CD4-positive, alpha-beta T cell (primary cell): ENCODE results near the gene NFATC1. TPM values are rescaled to one million over a fixed set of nuclear protein-coding genes. Genes with fewer than 3 reads are reported as not detected.

Experiments
- ATAC-seq: fragments of 200-7000 bp; cut with Tn5 transposase; one replicate; pipeline ENCODE4 v1.10.0; 2022; ENCODE audit warnings: mild to moderate bottlenecking; ENCODE audit not compliant: poor library complexity
- CTCF ChIA-PET: fragments of 350-600 bp; sonication (Branson Sonifier 250); formaldehyde crosslinking; loops from one replicate; lab custom pipeline; 2021; ENCODE audit warnings: antibody characterized with exemption, inconsistent platforms; lab: Charles Lee
- POLR2A ChIA-PET: fragments of 350-600 bp; sonication (Branson Sonifier 250); formaldehyde crosslinking; loops from one replicate; lab custom pipeline; 2021; ENCODE audit warnings: antibody characterized with exemption, inconsistent platforms; lab: Charles Lee
- DNase-seq, 14 experiments: peaks; one replicate each; pipeline ENCODE4 v3.0.0-alpha.2; 2013 to 2020; ENCODE audit warnings: mixed read lengths in 2 of 14
- H3K27ac ChIP-seq, 2 donors: one replicate each; pipeline versions ENCODE4 v1.5.1 to v1.7.0; 2013; ENCODE audit warnings: low read length in 2 of 2, low read depth in 1 of 2, mild to moderate bottlenecking in 1 of 2
- H3K27me3 ChIP-seq, 2 experiments: 1 replicate in 1 of 2; 2 replicates in 1 of 2; pipeline versions ENCODE4 v1.6.1 to v1.7.0; 2013; ENCODE audit warnings: low read length in 2 of 2, control low read depth in 1 of 2, mild to moderate bottlenecking in 1 of 2, moderate library complexity in 1 of 2; ENCODE audit not compliant: insufficient read depth in 2 of 2, control insufficient read depth in 1 of 2
- H3K36me3 ChIP-seq: one replicate; pipeline ENCODE4 v1.6.1; 2013; ENCODE audit warnings: low read length, control low read depth; ENCODE audit not compliant: insufficient read depth
- H3K4me1 ChIP-seq: one replicate; pipeline ENCODE4 v1.6.1; 2013; ENCODE audit warnings: low read length, control low read depth; ENCODE audit not compliant: insufficient read depth
- H3K4me3 ChIP-seq: one replicate; pipeline ENCODE4 v1.5.1; 2013; ENCODE audit warnings: mild to moderate bottlenecking, low read length, moderate library complexity
- H3K9me3 ChIP-seq, 2 experiments: 1 replicate in 1 of 2; 2 replicates in 1 of 2; pipeline versions ENCODE4 v1.6.1 to v1.7.0; 2013; ENCODE audit warnings: low read length in 2 of 2, mild to moderate bottlenecking in 2 of 2, control low read depth in 1 of 2, moderate library complexity in 1 of 2; ENCODE audit not compliant: control insufficient read depth in 1 of 2, insufficient read depth in 1 of 2
- H3K27ac Mint-ChIP-seq: one replicate; pipeline ENCODE4 v1.8.0; 2020; ENCODE audit warnings: mixed read lengths
- H3K27me3 Mint-ChIP-seq: one replicate; pipeline ENCODE4 v1.8.0; 2021; ENCODE audit warnings: mixed read lengths
- H3K36me3 Mint-ChIP-seq: one replicate; pipeline ENCODE4 v1.8.0; 2021; ENCODE audit warnings: low read depth, mixed read lengths
- H3K4me1 Mint-ChIP-seq: one replicate; pipeline ENCODE4 v1.8.0; 2021; ENCODE audit warnings: low read depth, mixed read lengths
- H3K4me3 Mint-ChIP-seq: one replicate; pipeline ENCODE4 v1.8.0; 2020; ENCODE audit warnings: mild to moderate bottlenecking, mixed read lengths
- H3K9me3 Mint-ChIP-seq: one replicate; pipeline ENCODE4 v1.8.0; 2020; ENCODE audit warnings: mixed read lengths
- CTCF ChIP-seq: fragments of 200-600 bp; IDR thresholded peaks from one replicate; pipeline ENCODE4 v1.8.0; 2022; ENCODE audit warnings: antibody characterized with exemption, mild to moderate bottlenecking
- intact Hi-C, 2 experiments: fragments of 100-400 bp; cut with DNase I in 1 of 2; cut with micrococcal nuclease in 1 of 2; formaldehyde crosslinking; loops; one replicate each; pipeline versions ENCODE4 v1.15.1 to v1.9.0; 2023 to 2025; cut with DNase I, micrococcal nuclease
- total RNA-seq, 174 experiments: library from RNA in 2 of 174; stranded (reverse) in 2 of 174; gene quantifications; one replicate each; pipeline ENCODE4 v1.2.3 and lab custom pipeline; 2021 to 2026

Gene NFATC1
- total RNA-seq, 2 experiments from 2014 or later = 107 to 113 TPM

- H3K9me3 Mint-ChIP-seq = peaks cover 15% of the 10 kb centered on the region
- H3K4me1 ChIP-seq = peaks cover 2% of the 10 kb centered on the region
- no peak for TF ChIP-seq CTCF
- no peak for ATAC-seq
- no peak overlapping the region for H3K27ac ChIP-seq
- CTCF ChIA-PET = no interaction called here
- H3K9me3 ChIP-seq = peaks cover 26 to 29% of the 10 kb centered on the region in 2 experiments
- DNase-seq = peak in 1 of 14 experiments; percentile 3
- H3K27me3 Mint-ChIP-seq = no peaks in the 10 kb centered on the region
- H3K27me3 ChIP-seq = no peaks in the 10 kb centered on the region
- no peak overlapping the region for H3K4me3 Mint-ChIP-seq
- peaks cover 29% of the 10 kb centered on the region for H3K36me3 ChIP-seq
- POLR2A ChIA-PET = interaction anchor here (1.3 to 2.0 kb wide), 2 partner anchors 19 to 26 kb away, joined by 3 to 5 read pairs; no protein-coding TSS in a partner anchor
- intact Hi-C loops = no loop called here
- H3K4me1 Mint-ChIP-seq = peaks cover 22% of the 10 kb centered on the region
- H3K27ac Mint-ChIP-seq = no peak overlapping the region
- H3K36me3 Mint-ChIP-seq = peaks cover 59% of the 10 kb centered on the region
- no peak overlapping the region for H3K4me3 ChIP-seq
Observed at GRCh38 chr18:79496978-79497637, 101.4 kb downstream of the NFATC1 start.

- no peaks in the 10 kb centered on the region for H3K4me1 ChIP-seq
- no peak for DNase-seq
- POLR2A ChIA-PET = interaction anchor here (2.0 kb wide), 1 partner anchor 19 kb away, joined by 5 read pairs; no protein-coding TSS in a partner anchor
- Mint-ChIP-seq H3K36me3 (peaks cover 60% of the 10 kb centered on the region), H3K4me3 (no peak overlapping the region), H3K27me3 (no peaks in the 10 kb centered on the region), H3K27ac (no peak overlapping the region), H3K4me1 (peaks cover 25% of the 10 kb centered on the region), H3K9me3 (peaks cover 15% of the 10 kb centered on the region)
- intact Hi-C loops = no loop called here
- H3K36me3 ChIP-seq = peaks cover 29% of the 10 kb centered on the region
- no peak for TF ChIP-seq CTCF
- ATAC-seq = no peak
- CTCF ChIA-PET = no interaction called here
- no peak overlapping the region for H3K4me3 ChIP-seq
- peaks cover 26 to 29% of the 10 kb centered on the region in 2 experiments for H3K9me3 ChIP-seq
- no peak overlapping the region for H3K27ac ChIP-seq
- H3K27me3 ChIP-seq = no peaks in the 10 kb centered on the region
Observed at GRCh38 chr18:79497638-79498081, 101.9 kb downstream of the NFATC1 start.

GRCh38 chr18:79498662-79499061, 102.9 kb downstream of the NFATC1 start:
- DNase-seq (peak in 1 of 14 experiments; percentile 1), ATAC-seq (no peak)
- H3K36me3 Mint-ChIP-seq = peaks cover 60% of the 10 kb centered on the region
- H3K4me1 Mint-ChIP-seq = peaks cover 35% of the 10 kb centered on the region
- intact Hi-C loops = no loop called here
- Histone ChIP-seq H3K9me3 (peaks cover 25 to 26% of the 10 kb centered on the region in 2 experiments), H3K4me3 (no peak overlapping the region), H3K36me3 (peaks cover 26% of the 10 kb centered on the region), H3K27me3 (no peaks in the 10 kb centered on the region), H3K4me1 (peaks cover 3% of the 10 kb centered on the region), H3K27ac (no peak overlapping the region)
- CTCF ChIA-PET = no interaction called here
- no peaks in the 10 kb centered on the region for H3K27me3 Mint-ChIP-seq
- no peak overlapping the region for H3K4me3 Mint-ChIP-seq
- POLR2A ChIA-PET = interaction anchor here (1.0 to 2.0 kb wide), 2 partner anchors 18 to 25 kb away, joined by 5 to 6 read pairs; no protein-coding TSS in a partner anchor
- no peak for TF ChIP-seq CTCF
- peaks cover 15% of the 10 kb centered on the region for H3K9me3 Mint-ChIP-seq
- H3K27ac Mint-ChIP-seq = no peak overlapping the region
